Measurements from ENCODE around the gene FA2H.

DNA sequence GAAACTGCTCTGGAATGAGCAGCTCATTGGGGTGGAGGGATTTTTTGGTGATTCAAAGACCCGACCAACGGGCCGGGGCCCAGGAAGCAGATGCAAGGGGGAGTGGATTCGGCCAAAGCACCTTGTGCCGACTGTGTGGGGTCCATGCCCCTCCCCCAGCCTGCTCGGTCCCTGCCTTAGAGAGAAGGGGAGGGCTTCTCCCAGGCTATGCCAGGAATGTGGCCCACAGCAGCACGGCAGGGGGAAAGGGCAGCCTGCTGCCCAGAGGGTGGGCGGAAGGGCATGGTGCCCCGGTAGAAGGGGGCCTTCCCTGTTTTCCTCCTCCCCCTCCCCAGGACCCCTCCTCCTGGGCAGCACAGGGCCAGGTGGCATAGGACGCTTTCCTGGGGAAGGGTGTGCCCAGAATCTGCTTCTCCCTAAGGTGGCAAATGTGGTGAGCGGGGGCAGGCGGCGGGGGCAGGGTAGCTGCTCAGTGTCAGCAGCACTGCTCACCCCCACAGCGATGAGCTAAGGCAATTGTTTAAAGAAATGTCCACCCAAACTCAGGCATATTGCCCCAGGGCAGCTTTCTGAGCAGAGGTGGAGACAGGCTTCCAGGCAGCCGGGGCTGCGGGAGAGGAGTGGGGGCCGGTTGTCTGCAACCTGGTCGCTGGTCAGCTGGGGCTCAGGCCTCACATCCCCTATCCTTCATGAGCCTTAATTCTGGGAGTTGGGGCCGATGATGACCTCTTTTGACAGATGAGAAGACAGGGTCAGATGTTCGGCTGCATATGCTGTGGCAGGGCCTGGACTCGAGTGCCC lies 40.1 kb downstream of the FA2H start:
- no peak for TF ChIP-seq EZH2 (IDR thresholded peaks at IDR 0.05; ENCODE audit: low read depth, unreplicated experiment)
- TF ChIP-seq POLR2AphosphoS5 (IDR thresholded peaks at IDR 0.05; ENCODE audit: low read depth): no peak
- TF ChIP-seq, protein P1, sequence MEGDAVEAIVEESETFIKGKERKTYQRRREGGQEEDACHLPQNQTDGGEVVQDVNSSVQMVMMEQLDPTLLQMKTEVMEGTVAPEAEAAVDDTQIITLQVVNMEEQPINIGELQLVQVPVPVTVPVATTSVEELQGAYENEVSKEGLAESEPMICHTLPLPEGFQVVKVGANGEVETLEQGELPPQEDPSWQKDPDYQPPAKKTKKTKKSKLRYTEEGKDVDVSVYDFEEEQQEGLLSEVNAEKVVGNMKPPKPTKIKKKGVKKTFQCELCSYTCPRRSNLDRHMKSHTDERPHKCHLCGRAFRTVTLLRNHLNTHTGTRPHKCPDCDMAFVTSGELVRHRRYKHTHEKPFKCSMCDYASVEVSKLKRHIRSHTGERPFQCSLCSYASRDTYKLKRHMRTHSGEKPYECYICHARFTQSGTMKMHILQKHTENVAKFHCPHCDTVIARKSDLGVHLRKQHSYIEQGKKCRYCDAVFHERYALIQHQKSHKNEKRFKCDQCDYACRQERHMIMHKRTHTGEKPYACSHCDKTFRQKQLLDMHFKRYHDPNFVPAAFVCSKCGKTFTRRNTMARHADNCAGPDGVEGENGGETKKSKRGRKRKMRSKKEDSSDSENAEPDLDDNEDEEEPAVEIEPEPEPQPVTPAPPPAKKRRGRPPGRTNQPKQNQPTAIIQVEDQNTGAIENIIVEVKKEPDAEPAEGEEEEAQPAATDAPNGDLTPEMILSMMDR (conservative IDR thresholded peaks at IDR 0.05; ENCODE audit: low read depth in 2 of 2): no peak
- TF ChIP-seq, protein P2, sequence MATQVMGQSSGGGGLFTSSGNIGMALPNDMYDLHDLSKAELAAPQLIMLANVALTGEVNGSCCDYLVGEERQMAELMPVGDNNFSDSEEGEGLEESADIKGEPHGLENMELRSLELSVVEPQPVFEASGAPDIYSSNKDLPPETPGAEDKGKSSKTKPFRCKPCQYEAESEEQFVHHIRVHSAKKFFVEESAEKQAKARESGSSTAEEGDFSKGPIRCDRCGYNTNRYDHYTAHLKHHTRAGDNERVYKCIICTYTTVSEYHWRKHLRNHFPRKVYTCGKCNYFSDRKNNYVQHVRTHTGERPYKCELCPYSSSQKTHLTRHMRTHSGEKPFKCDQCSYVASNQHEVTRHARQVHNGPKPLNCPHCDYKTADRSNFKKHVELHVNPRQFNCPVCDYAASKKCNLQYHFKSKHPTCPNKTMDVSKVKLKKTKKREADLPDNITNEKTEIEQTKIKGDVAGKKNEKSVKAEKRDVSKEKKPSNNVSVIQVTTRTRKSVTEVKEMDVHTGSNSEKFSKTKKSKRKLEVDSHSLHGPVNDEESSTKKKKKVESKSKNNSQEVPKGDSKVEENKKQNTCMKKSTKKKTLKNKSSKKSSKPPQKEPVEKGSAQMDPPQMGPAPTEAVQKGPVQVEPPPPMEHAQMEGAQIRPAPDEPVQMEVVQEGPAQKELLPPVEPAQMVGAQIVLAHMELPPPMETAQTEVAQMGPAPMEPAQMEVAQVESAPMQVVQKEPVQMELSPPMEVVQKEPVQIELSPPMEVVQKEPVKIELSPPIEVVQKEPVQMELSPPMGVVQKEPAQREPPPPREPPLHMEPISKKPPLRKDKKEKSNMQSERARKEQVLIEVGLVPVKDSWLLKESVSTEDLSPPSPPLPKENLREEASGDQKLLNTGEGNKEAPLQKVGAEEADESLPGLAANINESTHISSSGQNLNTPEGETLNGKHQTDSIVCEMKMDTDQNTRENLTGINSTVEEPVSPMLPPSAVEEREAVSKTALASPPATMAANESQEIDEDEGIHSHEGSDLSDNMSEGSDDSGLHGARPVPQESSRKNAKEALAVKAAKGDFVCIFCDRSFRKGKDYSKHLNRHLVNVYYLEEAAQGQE (IDR thresholded peaks at IDR 0.05; ENCODE audit: unreplicated experiment): no peak
- no peak for TF ChIP-seq CREB1 (CRISPR knock-in tag; IDR thresholded peaks at IDR 0.05; ENCODE audit: low read depth)
- TF ChIP-seq EZH2phosphoT487 (IDR thresholded peaks at IDR 0.05; ENCODE audit: unreplicated experiment): no peak
- TF ChIP-seq ZNF114 (CRISPR knock-in tag; IDR thresholded peaks at IDR 0.05): no peak
- TF ChIP-seq NANOG (IDR thresholded peaks at IDR 0.05; ENCODE audit: borderline replicate concordance): no peak
- TF ChIP-seq STAT1 (IDR thresholded peaks at IDR 0.05; ENCODE audit: unreplicated experiment): no peak

All from GM23338 (cell line).